H9 (cell line): ENCODE measurements around the gene ANO10. TPM values are rescaled to one million over a fixed set of nuclear protein-coding genes. Genes with fewer than 3 reads are reported as not detected.
A peak's percentile ranks its signal among the peaks of the same experiment; 100 is the strongest.

Source experiments
- DNase-seq: peaks from one replicate; pipeline ENCODE4 v3.0.0-alpha.2; 2017
- H2AFZ ChIP-seq: one replicate; pipeline ENCODE4 v1.6.1; 2013; ENCODE audit warnings: mild to moderate bottlenecking, low read length, control low read depth, moderate library complexity
- H2AK5ac ChIP-seq: 2 replicates; pipeline ENCODE4 v1.6.1; 2013; ENCODE audit warnings: low read length, control low read depth, mixed read lengths; ENCODE audit not compliant: insufficient read length
- H2BK120ac ChIP-seq: one replicate; pipeline ENCODE4 v1.6.1; 2013; ENCODE audit warnings: low read depth, mild to moderate bottlenecking, low read length, control low read depth, inconsistent platforms; ENCODE audit not compliant: poor library complexity, severe bottlenecking
- H2BK12ac ChIP-seq: 2 replicates; pipeline ENCODE4 v1.6.1; 2013; ENCODE audit warnings: low read length, control low read depth, mixed read lengths, low read depth; ENCODE audit not compliant: insufficient read length
- H2BK15ac ChIP-seq: 2 replicates; pipeline ENCODE4 v1.6.1; 2013; ENCODE audit warnings: low read depth, low read length, control low read depth
- H2BK20ac ChIP-seq: one replicate; pipeline ENCODE4 v1.6.1; 2013; ENCODE audit warnings: low read depth, mild to moderate bottlenecking, low read length, control low read depth, inconsistent platforms; ENCODE audit not compliant: poor library complexity, severe bottlenecking
- H2BK5ac ChIP-seq: 2 replicates; pipeline ENCODE4 v1.6.1; 2013; ENCODE audit warnings: low read length, control low read depth, mixed read lengths; ENCODE audit not compliant: insufficient read length
- H3K14ac ChIP-seq: 2 replicates; pipeline ENCODE4 v1.6.1; 2013; ENCODE audit warnings: low read length, control low read depth; ENCODE audit not compliant: insufficient read depth
- H3K18ac ChIP-seq: 2 replicates; pipeline ENCODE4 v1.6.1; 2013; ENCODE audit warnings: low read depth, mild to moderate bottlenecking, mixed read lengths, low read length, control low read depth; ENCODE audit not compliant: insufficient read length
- H3K23ac ChIP-seq: 2 replicates; pipeline ENCODE4 v1.6.1; 2013; ENCODE audit warnings: low read length, control low read depth, mixed read lengths, low read depth; ENCODE audit not compliant: insufficient read length
- H3K23me2 ChIP-seq: 2 replicates; pipeline ENCODE4 v1.6.1; 2013; ENCODE audit warnings: low read depth, mild to moderate bottlenecking, mixed read lengths, low read length, control low read depth; ENCODE audit not compliant: insufficient read length, poor library complexity, severe bottlenecking
- H3K27ac ChIP-seq: 2 replicates; pipeline ENCODE4 v1.5.1; 2013; ENCODE audit warnings: low read length, control low read depth, mixed read lengths, low read depth; ENCODE audit not compliant: insufficient read length
- H3K27me3 ChIP-seq: 2 replicates; pipeline ENCODE4 v1.6.1; 2013; ENCODE audit warnings: low read length, control low read depth, inconsistent platforms; ENCODE audit not compliant: insufficient read depth
- H3K4ac ChIP-seq: 2 replicates; pipeline ENCODE4 v1.6.1; 2013; ENCODE audit warnings: low read depth, mild to moderate bottlenecking, control low read depth, inconsistent platforms, low read length, moderate library complexity
- H3K4me1 ChIP-seq: 2 replicates; pipeline ENCODE4 v1.6.1; 2013; ENCODE audit warnings: low read length, control low read depth, inconsistent platforms; ENCODE audit not compliant: insufficient read depth
- H3K4me2 ChIP-seq: 2 replicates; pipeline ENCODE4 v1.6.1; 2013; ENCODE audit warnings: low read length, control low read depth, mixed read lengths; ENCODE audit not compliant: insufficient read length, insufficient read depth
- H3K56ac ChIP-seq: 2 replicates; pipeline ENCODE4 v1.6.1; 2013; ENCODE audit warnings: low read depth, mild to moderate bottlenecking, mixed read lengths, low read length, control low read depth; ENCODE audit not compliant: insufficient read length
- H3K79me1 ChIP-seq: 2 replicates; pipeline ENCODE4 v1.6.1; 2013; ENCODE audit warnings: low read depth, mild to moderate bottlenecking, moderate library complexity, low read length, control low read depth, inconsistent platforms; ENCODE audit not compliant: insufficient read depth, poor library complexity, severe bottlenecking
- H3K79me2 ChIP-seq: 2 replicates; pipeline ENCODE4 v1.6.1; 2013; ENCODE audit warnings: low read length, control low read depth, inconsistent platforms; ENCODE audit not compliant: insufficient read depth
- H3K9ac ChIP-seq: 2 replicates; pipeline ENCODE4 v1.6.1; 2013; ENCODE audit warnings: low read length, control low read depth, mixed read lengths; ENCODE audit not compliant: insufficient read length; ENCODE audit errors: extremely low read depth
- H3K9me3 ChIP-seq: one replicate; pipeline ENCODE4 v1.6.1; 2013; ENCODE audit warnings: low read depth, low read length, inconsistent platforms; ENCODE audit not compliant: control insufficient read depth
- H3T11ph ChIP-seq: one replicate; pipeline ENCODE4 v1.6.1; 2013; ENCODE audit warnings: mild to moderate bottlenecking, low read length, control low read depth, inconsistent platforms
- H4K20me1 ChIP-seq: one replicate; pipeline ENCODE4 v1.6.1; 2013; ENCODE audit not compliant: control insufficient read depth, insufficient read length, insufficient read depth
- H4K5ac ChIP-seq: 2 replicates; pipeline ENCODE4 v1.6.1; 2013; ENCODE audit warnings: low read depth, mild to moderate bottlenecking, mixed read lengths, low read length, control low read depth; ENCODE audit not compliant: insufficient read length
- H4K8ac ChIP-seq: replicated peaks from 2 replicates; pipeline ENCODE4 v1.6.1; 2013; ENCODE audit warnings: low read length, control low read depth, mixed read lengths, low read depth; ENCODE audit not compliant: insufficient read length
- H4K91ac ChIP-seq: 2 replicates; pipeline ENCODE4 v1.6.1; 2013; ENCODE audit warnings: low read depth, mild to moderate bottlenecking, moderate library complexity, mixed read lengths, low read length, control low read depth; ENCODE audit not compliant: insufficient read length
- H3K27ac Mint-ChIP-seq, 3 experiments: 2 replicates in 2 of 3; 3 replicates in 1 of 3; pipeline ENCODE4 v1.8.0; 2020 to 2021; ENCODE audit warnings: mixed read lengths in 3 of 3, mild to moderate bottlenecking in 1 of 3, moderate library complexity in 1 of 3
- H3K27me3 Mint-ChIP-seq: 2 replicates; pipeline ENCODE4 v1.8.0; 2021; ENCODE audit warnings: low read depth, mild to moderate bottlenecking, moderate library complexity, mixed read lengths
- H3K36me3 Mint-ChIP-seq, 3 experiments: 2 replicates in 2 of 3; 3 replicates in 1 of 3; pipeline ENCODE4 v1.8.0; 2020 to 2021; ENCODE audit warnings: low read depth in 3 of 3, mixed read lengths in 3 of 3; ENCODE audit not compliant: insufficient read depth in 1 of 3
- H3K4me1 Mint-ChIP-seq, 2 experiments: 2 replicates each; pipeline ENCODE4 v1.8.0; 2020; ENCODE audit warnings: mixed read lengths in 2 of 2
- H3K4me3 Mint-ChIP-seq, 2 experiments: 2 replicates in 1 of 2; 3 replicates in 1 of 2; pipeline ENCODE4 v1.8.0; 2020 to 2021; ENCODE audit warnings: mild to moderate bottlenecking in 2 of 2, mixed read lengths in 2 of 2, moderate library complexity in 1 of 2
- H3K9me3 Mint-ChIP-seq, 2 experiments: 2 replicates in 1 of 2; 3 replicates in 1 of 2; pipeline ENCODE4 v1.8.0; 2020; ENCODE audit warnings: mild to moderate bottlenecking in 2 of 2, mixed read lengths in 2 of 2, moderate library complexity in 1 of 2
- CTCF ChIP-seq: fragments of 200-600 bp; sonication (generic); conservative IDR thresholded peaks from 3 replicates; pipeline ENCODE4 v1.8.0; 2021; ENCODE audit warnings: antibody characterized with exemption, mild to moderate bottlenecking
- WGBS: extraction: QIAGEN DNeasy Blood & Tissue Kit; methylation state at CpG from one replicate; pipeline ENCODE4 v1.1.7; 2013; ENCODE audit warnings: missing lambda C conversion rate, low lambda C conversion rate, mixed read lengths; ENCODE audit not compliant: insufficient read length; ENCODE audit errors: extremely low coverage; 5-methylcytosine and 5-hydroxymethylcytosine counted together
- total RNA-seq: library from RNA; stranded (reverse); gene quantifications from 2 replicates; pipeline ENCODE4 v1.2.1, GENCODE V29; 2021

Gene ANO10
- total RNA-seq, 1 experiment from 2014 or later: 38.7 TPM

- Histone ChIP-seq H4K91ac (no peak overlapping the region), H3K9me3 (no peaks in the 10 kb centered on the region), H3K79me2 (no peaks in the 10 kb centered on the region), H4K5ac (no peak overlapping the region), H3K27me3 (no peaks in the 10 kb centered on the region), H2BK15ac (no peak overlapping the region), H3K4me1 (peaks cover 6% of the 10 kb centered on the region; the same call in 1 of the 2 replicates), H3T11ph (no peak overlapping the region), H3K56ac (no peak overlapping the region), H2AK5ac (no peak overlapping the region), H4K20me1 (no peaks in the 10 kb centered on the region), H3K23ac (no peak overlapping the region), H2BK20ac (no peak overlapping the region), H2BK120ac (no peak overlapping the region), H2BK5ac (no peak overlapping the region), H3K4ac (no peak overlapping the region), H2AFZ (no peak overlapping the region), H3K23me2 (no peaks in the 10 kb centered on the region), H3K27ac (no peak overlapping the region), H3K4me2 (no peak overlapping the region), H3K9ac (no peak overlapping the region), H3K18ac (no peak overlapping the region), H2BK12ac (no peak overlapping the region), H4K8ac (no peak overlapping the region), H3K14ac (no peak overlapping the region), H3K79me1 (no peaks in the 10 kb centered on the region)
- Mint-ChIP-seq H3K4me1 (peaks cover 53 to 55% of the 10 kb centered on the region in 2 experiments), H3K4me3 (no peak overlapping the region), H3K36me3 (peaks cover 24 to 44% (median 29%) of the 10 kb centered on the region in 3 experiments), H3K27ac (peak overlapping the region in 1 of 3 experiments; percentile 47; a peak in 1 of 7 replicates), H3K27me3 (peaks cover 3% of the 10 kb centered on the region; the same call in 1 of the 2 replicates), H3K9me3 (peaks cover 22% of the 10 kb centered on the region in 2 experiments)
- WGBS: no CpG with 5 or more reads among the region's 1 CpG
- DNase-seq: no peak
- TF ChIP-seq CTCF: no peak
These were observed 135.9 kb downstream of the ANO10 start for GRCh38 chr3:43485931-43486330.
